Fibroblast of villous mesenchyme (primary cell): Measurements from ENCODE around the gene FGF14. TPM values are rescaled to one million over a fixed set of nuclear protein-coding genes. Genes with fewer than 3 reads are reported as not detected.

ENCODE experiments used
- DNase-seq: peaks from one replicate; pipeline ENCODE4 v3.0.0-alpha.2; 2010; ENCODE audit warnings: low read depth
- H3K4me3 ChIP-seq: 2 replicates; pipeline ENCODE4 v1.5.1; 2011; ENCODE audit warnings: low read depth, mild to moderate bottlenecking, low read length
- CTCF ChIP-seq: IDR thresholded peaks from 2 replicates; pipeline ENCODE4 v1.5.1; 2012; ENCODE audit warnings: low read depth, mild to moderate bottlenecking, low read length; ENCODE audit not compliant: insufficient read depth
- total RNA-seq: library from RNA; depleted of rRNA; stranded (reverse); fragments of >200 nt; gene quantifications from 2 replicates; pipeline ENCODE4 v1.2.3, GENCODE V29; 2012

FGF14 gene
- total RNA-seq, 1 donor = under 0.01 TPM

GRCh38 chr13:101959016-101959415 lies 442.8 kb downstream of the FGF14 start:
- H3K4me3 ChIP-seq = no peak overlapping the region
- DNase-seq = no peak
- TF ChIP-seq CTCF = no peak

- H3K4me3 ChIP-seq = no peak overlapping the region
- DNase-seq = no peak
- no peak for TF ChIP-seq CTCF
Measured at GRCh38 chr13:101955764-101956163, 446.1 kb downstream of the FGF14 start.

- no peak for DNase-seq
- no peak overlapping the region for H3K4me3 ChIP-seq
- no peak for TF ChIP-seq CTCF
Measured at GRCh38 chr13:101951114-101951513, 450.7 kb downstream of the FGF14 start.

GRCh38 chr13:101949681-101950080 lies 452.2 kb downstream of the FGF14 start:
- no peak for DNase-seq
- TF ChIP-seq CTCF = no peak

GRCh38 chr13:101946401-101946800 lies 455.4 kb downstream of the FGF14 start:
- no peak overlapping the region for H3K4me3 ChIP-seq
- DNase-seq = no peak
- no peak for TF ChIP-seq CTCF

More at GRCh38 chr13:101949681-101950080, 452.2 kb downstream of the FGF14 start:
- H3K4me3 ChIP-seq = no peak overlapping the region

GRCh38 chr13:101945435-101945834 lies 456.4 kb downstream of the FGF14 start:
- H3K4me3 ChIP-seq = no peak overlapping the region
- DNase-seq = no peak
- no peak for TF ChIP-seq CTCF

GRCh38 chr13:101944521-101944920 lies 457.3 kb downstream of the FGF14 start:
- TF ChIP-seq CTCF = no peak
- no peak for DNase-seq
- no peak overlapping the region for H3K4me3 ChIP-seq
